Parathyroid adenoma (tissue), 2 donors: ENCODE data around the gene GAREM2.

ENCODE experiments used
- H2AFZ ChIP-seq: fragments of 300-600 bp; sonication (generic); one replicate; pipeline ENCODE4 v1.7.0; 2017; ENCODE audit warnings: antibody characterized with exemption, mild to moderate bottlenecking
- H3K27ac ChIP-seq: fragments of 300-600 bp; sonication (generic); one replicate; pipeline ENCODE4 v1.7.0; 2017
- H3K27me3 ChIP-seq: fragments of 300-600 bp; sonication (generic); one replicate; pipeline ENCODE4 v1.7.0; 2017; ENCODE audit warnings: low read length; ENCODE audit not compliant: control insufficient read depth, insufficient read depth
- H3K36me3 ChIP-seq: fragments of 300-600 bp; sonication (generic); one replicate; pipeline ENCODE4 v1.7.0; 2017; ENCODE audit warnings: low read length; ENCODE audit not compliant: control insufficient read depth, insufficient read depth
- H3K4me1 ChIP-seq: fragments of 300-600 bp; sonication (generic); one replicate; pipeline ENCODE4 v1.7.0; 2017; ENCODE audit warnings: control low read depth
- H3K4me2 ChIP-seq: fragments of 300-600 bp; sonication (generic); one replicate; pipeline ENCODE4 v1.7.0; 2017; ENCODE audit warnings: low read length
- H3K4me3 ChIP-seq: fragments of 300-600 bp; sonication (generic); one replicate; pipeline ENCODE4 v1.7.0; 2017; ENCODE audit warnings: low read depth, low read length
- H3K79me2 ChIP-seq: fragments of 300-600 bp; sonication (generic); one replicate; pipeline ENCODE4 v1.7.0; 2017; ENCODE audit warnings: control low read depth
- H3K9ac ChIP-seq: fragments of 300-600 bp; sonication (generic); one replicate; pipeline ENCODE4 v1.7.0; 2017; ENCODE audit warnings: mild to moderate bottlenecking
- H3K9me3 ChIP-seq: fragments of 300-600 bp; sonication (generic); one replicate; pipeline ENCODE4 v1.7.0; 2017; ENCODE audit warnings: low read length; ENCODE audit not compliant: control insufficient read depth
- TF ChIP-seq, protein P1 (sequence below): fragments of 300-600 bp; sonication (generic); IDR thresholded peaks from one replicate; pipeline ENCODE4 v1.7.0; 2017; ENCODE audit warnings: antibody characterized with exemption, mild to moderate bottlenecking
- donor health status: primary hyperparathyroidism.

Gene GAREM2

GRCh38 chr2:26230806-26231205 lies 57.9 kb downstream of the GAREM2 start:
- Histone ChIP-seq H3K9me3 (no peaks in the 10 kb centered on the region), H3K27ac (no peak overlapping the region), H3K36me3 (peaks cover 3% of the 10 kb centered on the region)

GRCh38 chr2:26235089-26235488 lies 62.2 kb downstream of the GAREM2 start:
- Histone ChIP-seq H3K27me3 (no peaks in the 10 kb centered on the region), H2AFZ (no peak overlapping the region), H3K79me2 (peaks cover 31% of the 10 kb centered on the region), H3K9me3 (no peaks in the 10 kb centered on the region), H3K4me2 (no peak overlapping the region), H3K27ac (no peak overlapping the region), H3K4me3 (no peak overlapping the region), H3K36me3 (no peaks in the 10 kb centered on the region), H3K9ac (no peak overlapping the region), H3K4me1 (peaks cover 9% of the 10 kb centered on the region)
- TF ChIP-seq, protein P1, sequence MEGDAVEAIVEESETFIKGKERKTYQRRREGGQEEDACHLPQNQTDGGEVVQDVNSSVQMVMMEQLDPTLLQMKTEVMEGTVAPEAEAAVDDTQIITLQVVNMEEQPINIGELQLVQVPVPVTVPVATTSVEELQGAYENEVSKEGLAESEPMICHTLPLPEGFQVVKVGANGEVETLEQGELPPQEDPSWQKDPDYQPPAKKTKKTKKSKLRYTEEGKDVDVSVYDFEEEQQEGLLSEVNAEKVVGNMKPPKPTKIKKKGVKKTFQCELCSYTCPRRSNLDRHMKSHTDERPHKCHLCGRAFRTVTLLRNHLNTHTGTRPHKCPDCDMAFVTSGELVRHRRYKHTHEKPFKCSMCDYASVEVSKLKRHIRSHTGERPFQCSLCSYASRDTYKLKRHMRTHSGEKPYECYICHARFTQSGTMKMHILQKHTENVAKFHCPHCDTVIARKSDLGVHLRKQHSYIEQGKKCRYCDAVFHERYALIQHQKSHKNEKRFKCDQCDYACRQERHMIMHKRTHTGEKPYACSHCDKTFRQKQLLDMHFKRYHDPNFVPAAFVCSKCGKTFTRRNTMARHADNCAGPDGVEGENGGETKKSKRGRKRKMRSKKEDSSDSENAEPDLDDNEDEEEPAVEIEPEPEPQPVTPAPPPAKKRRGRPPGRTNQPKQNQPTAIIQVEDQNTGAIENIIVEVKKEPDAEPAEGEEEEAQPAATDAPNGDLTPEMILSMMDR = peak; percentile 21

More at GRCh38 chr2:26230806-26231205, 57.9 kb downstream of the GAREM2 start:
- Histone ChIP-seq H3K27me3 (no peaks in the 10 kb centered on the region), H3K9ac (no peak overlapping the region), H3K79me2 (peaks cover 17% of the 10 kb centered on the region), H3K4me2 (no peak overlapping the region), H2AFZ (no peak overlapping the region), H3K4me3 (no peak overlapping the region), H3K4me1 (no peaks in the 10 kb centered on the region)
- TF ChIP-seq, protein P1 = no peak

DNA sequence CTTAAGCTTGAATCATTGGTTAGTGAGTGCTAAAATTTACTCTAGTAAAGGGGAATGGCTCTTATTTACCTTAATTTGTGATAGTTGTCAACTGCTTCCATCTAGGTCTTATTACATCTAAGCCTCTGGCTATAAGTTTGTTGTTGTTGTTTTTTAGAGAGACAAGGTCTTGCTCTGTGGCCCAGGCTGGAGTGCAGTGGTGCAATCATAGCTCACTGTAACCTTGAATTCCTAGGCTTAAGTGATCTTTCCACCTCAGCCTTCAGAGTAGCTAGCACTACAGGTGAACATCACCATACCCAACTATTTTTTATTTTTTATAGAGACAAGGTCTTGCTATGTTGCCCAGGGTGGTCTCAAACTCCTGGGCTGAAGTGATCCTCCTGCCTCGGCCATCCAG lies 65.0 kb downstream of the GAREM2 start:
- no peak overlapping the region for H3K4me3 ChIP-seq
- no peaks in the 10 kb centered on the region for H3K36me3 ChIP-seq
- H3K9me3 ChIP-seq = no peaks in the 10 kb centered on the region
- H3K79me2 ChIP-seq = peaks cover 42% of the 10 kb centered on the region
- no peaks in the 10 kb centered on the region for H3K27me3 ChIP-seq
- no peak overlapping the region for H3K4me2 ChIP-seq
- no peak overlapping the region for H2AFZ ChIP-seq
- H3K4me1 ChIP-seq = peaks cover 23% of the 10 kb centered on the region
- TF ChIP-seq, protein P1 = no peak
- no peak overlapping the region for H3K9ac ChIP-seq
- no peak overlapping the region for H3K27ac ChIP-seq

DNA sequence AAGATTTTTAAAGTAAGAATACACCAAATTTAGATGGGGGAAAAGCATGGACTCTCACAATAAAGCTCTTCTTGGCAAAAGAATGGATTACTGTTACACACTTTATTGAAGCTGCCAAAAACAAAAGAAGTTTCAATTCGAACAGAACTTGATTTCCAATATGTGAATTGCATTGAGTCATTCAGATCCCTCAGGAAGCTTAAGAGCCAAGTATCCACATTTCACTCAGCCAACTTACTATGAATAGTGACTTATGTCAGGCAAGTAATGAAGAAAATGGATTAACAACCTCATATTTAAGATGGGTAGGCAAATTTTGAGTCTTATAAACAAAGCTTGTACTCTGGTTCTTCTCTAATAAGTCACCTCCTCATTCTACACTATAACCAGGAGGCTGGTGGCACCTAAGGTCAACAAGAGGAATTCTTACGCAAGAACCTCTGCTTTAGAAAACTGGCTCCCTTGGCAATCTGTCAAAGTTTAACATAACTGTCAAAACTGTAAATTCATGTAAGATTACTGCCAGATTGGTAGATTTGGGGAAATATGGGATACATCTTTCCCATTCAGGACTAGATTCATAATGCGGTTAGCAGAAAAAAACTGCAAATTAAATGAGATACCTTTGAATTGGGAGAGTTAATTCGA lies 65.5 kb downstream of the GAREM2 start:
- TF ChIP-seq, protein P1 = no peak
- peaks cover 23% of the 10 kb centered on the region for H3K4me1 ChIP-seq
- no peak overlapping the region for H2AFZ ChIP-seq
- H3K4me2 ChIP-seq = no peak overlapping the region
- no peak overlapping the region for H3K27ac ChIP-seq
- no peak overlapping the region for H3K9ac ChIP-seq
- no peaks in the 10 kb centered on the region for H3K9me3 ChIP-seq
- peaks cover 42% of the 10 kb centered on the region for H3K79me2 ChIP-seq
- no peak overlapping the region for H3K4me3 ChIP-seq
- H3K36me3 ChIP-seq = no peaks in the 10 kb centered on the region
- no peaks in the 10 kb centered on the region for H3K27me3 ChIP-seq
